Bronchial smooth muscle cell (primary cell): Measurements from ENCODE around the gene MIGA1. TPM values are rescaled to one million over a fixed set of nuclear protein-coding genes. Genes with fewer than 3 reads are reported as not detected.

ENCODE experiments used
- total RNA-seq: library from RNA; depleted of rRNA; stranded (reverse); fragments of >200 nt; gene quantifications from 2 replicates; pipeline ENCODE4 v1.2.1, GENCODE V29; 2014

Gene MIGA1, protein sequence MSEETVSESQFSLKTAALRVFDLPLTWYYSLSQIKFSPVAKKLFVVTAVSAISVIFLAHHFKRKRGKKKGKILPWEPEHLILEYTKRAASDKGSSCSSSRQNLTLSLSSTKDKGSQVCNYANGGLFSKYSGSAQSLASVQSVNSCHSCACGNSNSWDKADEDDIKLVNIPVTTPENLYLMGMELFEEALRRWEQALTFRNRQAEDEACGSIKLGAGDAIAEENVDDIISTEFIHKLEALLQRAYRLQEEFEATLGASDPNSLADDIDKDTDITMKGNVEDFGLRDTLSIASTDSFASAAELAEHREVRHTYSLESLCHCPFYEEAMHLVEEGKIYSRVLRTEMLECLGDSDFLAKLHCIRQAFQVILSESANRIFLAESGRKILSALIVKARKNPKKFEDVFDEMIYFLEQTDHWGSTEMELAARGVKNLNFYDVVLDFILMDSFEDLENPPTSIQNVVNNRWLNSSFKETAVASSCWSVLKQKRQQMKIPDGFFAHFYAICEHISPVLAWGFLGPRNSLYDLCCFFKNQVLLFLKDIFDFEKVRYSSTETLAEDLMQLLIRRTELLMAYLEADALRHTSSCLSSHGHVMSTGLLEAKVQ
- 11.5 and 11.6 TPM in 2 replicates for total RNA-seq

DNA sequence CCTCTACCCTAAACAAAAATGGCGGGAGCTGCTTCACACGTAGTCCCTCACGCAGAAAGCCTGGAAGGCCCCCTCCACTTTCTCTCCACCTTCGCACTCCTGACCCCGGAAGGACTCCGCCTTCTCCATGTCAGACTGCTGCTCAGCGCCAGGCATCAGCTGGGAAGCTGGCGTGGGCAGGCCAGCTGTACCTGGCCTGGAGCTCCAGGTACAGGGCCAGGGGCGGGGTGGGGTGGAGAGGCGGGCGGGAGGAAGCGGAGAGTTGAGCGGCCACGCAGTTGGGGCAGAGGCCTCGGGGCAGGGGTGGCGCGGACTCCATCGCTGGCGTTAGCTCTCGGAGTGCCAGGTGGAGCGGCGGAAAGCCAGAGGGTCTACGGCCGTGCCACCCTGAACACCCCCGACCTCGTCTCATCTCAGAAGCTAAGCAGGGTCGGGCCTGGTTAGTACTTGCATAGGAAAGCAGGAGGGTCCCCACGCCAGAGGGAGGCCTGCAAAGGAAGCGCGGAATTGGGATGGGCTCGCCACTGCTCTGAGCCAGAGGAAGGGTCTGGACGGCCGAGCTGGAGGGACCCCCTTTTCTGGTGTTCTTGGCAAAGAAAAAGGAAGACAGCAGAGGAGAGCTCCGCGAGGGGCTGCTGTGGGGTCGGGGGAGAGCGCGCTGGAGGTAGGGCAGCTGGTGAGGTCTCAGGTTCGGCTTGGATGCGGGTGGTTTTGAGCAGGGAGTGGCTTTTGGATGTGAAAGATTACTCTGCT, at the start of gene MIGA1:
Gene MIGA1 (plus strand): TSS at position 121 of the 753 bp plus-strand sequence. CDS start 3,604 bp downstream, outside the sequence.

DNA sequence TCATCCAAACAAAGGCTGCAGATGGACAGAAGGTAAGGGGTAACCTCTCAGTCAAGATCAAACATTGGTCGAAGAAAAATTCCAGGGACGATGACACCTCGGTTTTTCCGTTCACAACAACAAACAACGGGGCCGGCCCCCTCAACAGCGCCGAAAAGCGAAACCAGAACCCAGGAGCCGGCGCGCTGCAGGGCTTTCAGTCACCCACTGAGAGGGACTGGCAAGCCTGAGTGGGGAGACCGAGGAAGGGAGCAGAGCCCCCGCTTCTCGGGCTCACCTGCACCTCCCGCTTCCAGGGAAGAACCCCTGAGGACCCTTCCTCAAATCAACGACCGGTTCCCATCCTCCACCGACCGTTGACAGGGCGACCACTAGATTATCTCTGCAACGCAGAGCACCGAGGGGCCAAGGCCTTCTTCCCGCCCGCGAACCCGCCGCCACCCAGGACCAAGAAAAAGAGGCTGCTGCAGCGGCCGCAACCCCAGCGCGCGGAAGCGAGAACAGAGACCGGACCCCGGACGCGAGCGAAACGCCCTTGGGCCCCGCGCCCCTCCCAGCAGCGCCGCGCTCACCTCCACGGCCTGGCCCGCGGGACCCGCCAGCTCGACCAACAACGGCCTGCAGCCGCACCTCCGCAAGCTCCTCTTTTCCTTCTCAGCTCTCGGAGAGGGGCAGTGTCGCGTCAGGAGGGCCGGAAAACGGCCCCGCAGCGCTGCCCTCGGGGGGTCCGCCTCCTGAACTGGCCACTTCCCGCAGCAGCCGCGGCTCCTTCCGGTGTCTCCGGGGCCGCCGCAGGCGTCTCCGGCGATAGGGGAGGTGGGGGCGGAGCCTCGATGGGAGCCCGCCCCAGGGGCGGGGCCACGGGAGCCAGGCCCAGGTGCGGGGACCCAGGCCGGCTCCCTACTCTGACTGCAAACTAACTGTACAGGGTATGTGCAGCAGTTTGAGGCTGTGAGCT, 20.1 kb upstream of the MIGA1 start, which contains the start of gene USP33:
Gene USP33 (minus strand): TSS at position 782 of the 958 bp plus-strand sequence. CDS start 18,155 bp downstream, outside the sequence.

DNA sequence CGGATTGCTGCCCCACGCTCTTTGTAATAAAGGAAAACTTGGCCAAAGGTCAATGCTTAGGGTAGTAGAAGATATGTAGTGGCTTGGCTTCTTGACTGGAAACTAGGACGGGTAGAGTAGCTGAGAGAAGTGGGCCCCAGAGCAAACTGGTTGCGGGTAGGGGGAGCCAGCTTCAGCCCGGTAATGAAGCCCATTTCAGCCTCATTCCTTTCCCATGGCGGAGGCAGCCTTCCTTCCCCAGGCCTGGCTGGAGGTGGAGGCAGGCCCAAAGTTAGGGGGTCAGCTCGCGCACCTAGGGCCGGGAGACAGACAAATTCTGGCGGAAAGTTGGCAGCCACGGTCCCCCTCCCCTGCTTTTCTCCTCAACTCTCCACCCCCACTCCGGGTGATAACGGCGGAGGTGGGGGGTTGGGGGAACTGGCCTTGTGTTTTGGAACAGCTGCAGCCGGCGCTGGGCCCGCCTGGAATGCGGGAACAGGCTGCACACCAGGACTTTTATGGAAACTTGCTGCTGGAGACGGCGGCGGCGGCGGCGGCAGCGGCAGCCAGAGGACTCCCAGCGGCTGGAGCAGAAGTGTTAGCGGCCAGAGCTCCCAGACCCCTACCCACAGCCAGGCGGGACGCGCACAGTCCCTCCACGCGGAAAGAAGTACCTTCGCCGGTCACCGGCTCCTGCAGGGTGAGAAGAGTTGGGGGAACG, 108.8 kb downstream of the MIGA1 start, which contains the start of gene NEXN:
Gene NEXN (plus strand): TSS at position 544 of the 700 bp plus-strand sequence. CDS start 27,483 bp downstream, outside the sequence.

Other genes starting within 250 kb of the MIGA1 start
- 61.7 and 61.9 TPM in 2 replicates for gene ZZZ3, start 97.0 kb upstream of the MIGA1 start, total RNA-seq
- 54.7 and 92.4 TPM in 2 replicates for gene USP33, start 19.8 kb upstream of the MIGA1 start, total RNA-seq
- gene NEXN, start 109.0 kb downstream of the MIGA1 start, total RNA-seq, result 9.1 and 19.9 TPM in 2 replicates
- gene FUBP1, start 199.4 kb downstream of the MIGA1 start, total RNA-seq, result 59.6 and 75.0 TPM in 2 replicates
- gene DNAJB4, start 225.3 kb downstream of the MIGA1 start, total RNA-seq, result 26.0 and 53.1 TPM in 2 replicates